ENCODE measurements around the gene MX2.

GRCh38 chr21:41399246-41399800, 37.5 kb downstream of the MX2 start:
- TF ChIP-seq POLR2AphosphoS5 (IDR thresholded peaks at IDR 0.05) (no peak), CTCF (IDR thresholded peaks at IDR 0.05) (no peak), POLR2A (IDR thresholded peaks at IDR 0.05) (no peak)
